IPS DF 4.7 (cell line): ENCODE data around the gene RGS1.

Experiments
- DNase-seq: peaks from one replicate; pipeline ENCODE4 v3.0.0-alpha.2; 2013; ENCODE audit warnings: low spot score; ENCODE audit errors: extremely low read depth

RGS1 gene

GRCh38 chr1:192553741-192554140, 21.8 kb upstream of the RGS1 start:
- no peak for DNase-seq

GRCh38 chr1:192554904-192555303, 20.7 kb upstream of the RGS1 start:
- DNase-seq: no peak

DNA sequence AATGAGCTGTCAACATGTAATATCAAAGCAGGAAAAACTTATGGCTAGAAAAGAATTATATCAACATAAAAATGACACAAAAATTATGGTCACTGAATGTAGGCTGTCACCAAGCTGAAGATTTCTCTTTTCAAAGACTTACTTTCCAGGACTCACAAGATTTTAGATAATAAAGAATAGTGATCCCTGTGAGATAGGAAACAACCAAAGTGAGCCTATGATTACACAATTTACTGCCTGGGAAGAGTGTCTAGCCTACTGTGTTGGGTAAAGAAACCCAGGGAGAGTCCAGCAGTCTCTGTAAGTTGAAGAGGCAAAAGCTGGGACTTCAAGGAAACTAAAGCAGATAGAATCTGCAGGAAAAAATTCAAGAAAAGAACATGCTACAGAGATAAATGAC, 20.2 kb upstream of the RGS1 start:
- DNase-seq: no peak

GRCh38 chr1:192557841-192558595, 17.6 kb upstream of the RGS1 start:
- DNase-seq: no peak

DNA sequence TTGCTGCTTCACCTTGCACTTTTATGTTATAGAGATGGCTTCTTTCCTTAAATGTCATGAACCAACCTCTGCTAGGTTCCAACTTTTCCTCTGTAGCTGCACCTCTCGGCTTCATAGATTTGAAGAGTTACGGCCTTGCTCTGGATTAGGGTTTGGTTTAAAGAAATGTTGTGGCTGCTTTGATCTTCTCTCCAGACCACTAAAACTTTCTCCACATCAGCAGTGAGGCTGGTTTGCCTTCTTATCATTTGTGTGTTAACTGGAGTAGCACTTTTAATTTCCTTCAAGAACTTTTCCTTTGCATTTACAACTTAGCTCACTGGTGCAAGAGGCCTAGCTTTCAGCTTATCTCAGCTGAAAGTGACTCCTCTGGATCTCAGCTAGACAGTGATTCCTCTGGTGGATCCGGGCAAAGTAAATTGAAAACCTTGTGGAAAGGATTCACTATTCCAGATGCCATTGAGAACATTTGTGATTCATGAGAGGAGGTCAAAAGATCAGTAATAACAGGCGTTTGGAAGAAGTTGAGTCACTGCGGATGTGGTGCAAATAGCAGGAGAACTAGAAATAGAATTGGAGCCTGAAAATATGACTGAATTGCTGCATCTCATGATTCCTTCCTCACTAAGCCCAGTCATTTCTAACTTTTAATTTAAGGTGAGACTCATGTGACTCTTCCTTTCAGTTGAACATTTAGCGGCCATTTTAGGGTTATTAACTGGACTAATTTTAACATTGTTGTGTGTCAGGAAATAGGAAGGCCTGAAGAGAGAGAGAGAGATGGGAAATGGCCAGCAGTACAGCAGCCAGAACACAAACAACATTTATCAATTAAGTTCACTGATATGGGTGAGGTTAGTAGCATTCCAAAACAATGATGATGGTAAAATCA, 16.2 kb upstream of the RGS1 start:
- DNase-seq: no peak

- no peak for DNase-seq
Observed at GRCh38 chr1:192561301-192561700, 14.3 kb upstream of the RGS1 start.

- DNase-seq: no peak
Observed at GRCh38 chr1:192563129-192563528, 12.4 kb upstream of the RGS1 start.

- no peak for DNase-seq
Observed at GRCh38 chr1:192564099-192564498, 11.5 kb upstream of the RGS1 start.

GRCh38 chr1:192565946-192566345, 9.6 kb upstream of the RGS1 start:
- no peak for DNase-seq

- no peak for DNase-seq
Observed at GRCh38 chr1:192566657-192567056, 8.9 kb upstream of the RGS1 start.

- DNase-seq: no peak
Observed at GRCh38 chr1:192568063-192568462, 7.5 kb upstream of the RGS1 start.

DNA sequence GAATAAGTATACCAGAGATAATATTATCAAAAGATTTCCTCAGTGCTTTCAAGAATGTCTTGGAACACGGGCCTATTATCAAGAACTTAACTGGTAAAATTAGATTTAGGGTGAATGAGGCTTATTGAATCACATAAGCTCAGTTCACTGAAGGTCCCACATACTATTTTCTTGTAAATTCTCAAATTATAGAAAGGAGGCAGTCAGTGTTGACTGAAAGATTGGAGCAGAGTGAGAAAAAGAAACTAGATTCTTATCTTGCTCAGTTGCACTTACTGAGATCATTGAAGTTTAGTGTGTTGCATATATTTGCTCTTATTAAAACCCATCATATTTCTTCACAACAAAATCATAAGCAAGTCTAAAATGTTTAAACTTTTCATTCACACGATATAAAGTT, 3.9 kb upstream of the RGS1 start:
- no peak for DNase-seq

DNA sequence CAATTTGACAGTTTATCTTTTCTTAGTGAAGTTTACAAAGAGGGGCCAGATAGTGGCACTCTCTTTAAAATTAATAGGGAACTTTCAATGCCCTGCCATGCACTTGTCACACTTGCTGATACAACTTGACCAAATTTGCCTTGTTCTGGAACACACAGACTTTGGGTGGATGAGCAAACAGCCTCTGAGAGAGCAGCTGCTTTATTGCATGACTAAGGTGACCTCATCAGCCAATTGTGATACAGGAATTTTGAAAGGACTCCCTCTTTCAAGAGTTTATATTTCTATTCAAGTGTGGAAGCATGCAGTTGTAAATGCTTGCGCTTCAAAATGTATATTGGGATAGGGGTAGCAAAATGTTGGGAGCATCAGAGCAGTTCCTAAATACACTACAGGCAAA, 2.1 kb upstream of the RGS1 start:
- no peak for DNase-seq

DNA sequence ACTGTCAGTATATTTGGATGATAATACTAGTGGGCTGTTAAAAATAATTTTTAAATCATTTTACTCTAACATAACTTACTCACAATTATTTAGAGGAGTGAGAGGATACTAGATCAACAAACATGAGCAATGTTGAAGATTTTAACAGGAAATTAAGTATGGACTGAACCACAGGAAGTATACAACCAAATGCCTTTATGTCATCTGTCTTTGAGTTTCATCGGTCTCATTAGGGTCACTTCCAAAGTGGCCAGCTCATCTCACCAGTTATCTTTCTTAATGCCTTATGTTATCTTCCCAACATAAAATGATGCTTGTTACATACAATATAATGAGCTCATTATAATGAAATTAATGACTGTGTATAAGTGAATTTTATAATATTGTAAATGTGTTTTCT, 1.5 kb upstream of the RGS1 start:
- DNase-seq: no peak

GRCh38 chr1:192576190-192577144, 894 bp downstream of the RGS1 start:
- DNase-seq: no peak

DNA sequence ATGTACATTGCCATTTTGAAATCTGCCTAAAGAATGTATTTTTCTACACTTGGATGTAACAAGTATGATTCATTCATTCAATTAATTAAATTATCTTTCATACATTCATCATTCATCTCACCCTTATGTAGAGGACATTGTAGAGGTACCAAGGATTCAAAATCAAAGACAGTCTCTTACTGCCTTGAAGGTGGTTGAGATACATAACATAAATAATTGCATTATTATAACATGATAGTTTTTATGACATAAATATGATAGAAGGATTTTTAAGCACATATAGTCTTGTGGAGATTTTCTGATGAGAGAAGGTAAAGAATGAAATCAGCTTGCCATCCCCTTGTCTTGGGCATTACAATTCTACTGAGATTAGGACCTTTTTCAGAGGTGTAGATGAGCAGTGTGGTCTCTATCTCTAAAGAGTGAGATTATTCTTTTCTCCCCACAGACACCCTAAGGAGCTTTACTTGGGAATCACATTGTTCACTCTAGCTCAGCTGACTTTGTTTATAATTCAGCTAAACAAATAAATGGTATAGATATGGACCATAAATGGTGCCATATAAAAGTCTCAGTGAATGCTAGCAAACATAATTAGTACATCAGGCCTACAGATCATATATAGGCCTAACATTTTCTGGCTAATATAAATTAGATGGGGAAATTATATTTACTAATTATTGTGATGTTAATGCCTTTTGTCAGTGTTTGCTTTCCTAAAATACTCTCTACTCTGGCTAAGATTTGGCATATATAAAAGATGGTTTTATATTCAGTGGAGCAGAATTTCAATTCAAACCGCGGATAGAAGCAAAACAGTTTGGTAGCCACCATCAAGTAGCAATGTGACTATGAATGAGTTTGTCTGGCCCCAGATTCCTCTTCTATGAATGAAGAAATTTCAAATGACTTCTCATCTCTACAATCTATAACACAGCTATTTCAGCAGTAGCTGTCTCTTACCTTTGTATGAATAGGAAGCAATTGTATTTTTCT, 1.9 kb downstream of the RGS1 start:
- DNase-seq: no peak

DNA sequence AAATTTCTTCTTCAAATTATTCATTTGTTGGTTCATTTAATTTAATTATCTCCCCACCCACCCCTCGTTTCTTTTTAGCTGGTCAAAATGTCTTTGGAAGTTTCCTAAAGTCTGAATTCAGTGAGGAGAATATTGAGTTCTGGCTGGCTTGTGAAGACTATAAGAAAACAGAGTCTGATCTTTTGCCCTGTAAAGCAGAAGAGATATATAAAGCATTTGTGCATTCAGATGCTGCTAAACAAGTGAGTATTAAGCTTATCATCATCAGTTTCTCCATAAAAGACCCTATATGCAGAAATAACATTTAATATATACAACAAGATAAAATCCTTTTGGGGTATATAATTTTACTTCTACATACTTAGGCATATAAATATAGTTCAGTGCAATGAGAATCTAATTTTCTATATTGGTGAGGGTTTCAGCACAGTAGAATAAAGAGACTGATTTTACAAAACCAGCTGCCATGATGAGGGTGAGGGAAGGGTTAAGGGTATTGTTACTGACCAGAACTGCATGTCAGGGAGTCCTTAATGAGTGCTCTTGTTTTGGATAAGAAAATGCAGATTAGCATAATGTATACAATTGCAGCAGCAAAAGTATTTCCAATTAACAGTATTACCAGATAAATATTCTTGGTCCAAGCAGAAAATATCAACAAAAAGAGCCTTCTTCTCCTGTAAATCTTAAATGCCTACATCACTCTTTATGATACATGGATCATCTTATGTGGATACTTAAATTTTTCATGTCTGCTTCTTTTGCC, 2.8 kb downstream of the RGS1 start:
- DNase-seq: no peak

DNA sequence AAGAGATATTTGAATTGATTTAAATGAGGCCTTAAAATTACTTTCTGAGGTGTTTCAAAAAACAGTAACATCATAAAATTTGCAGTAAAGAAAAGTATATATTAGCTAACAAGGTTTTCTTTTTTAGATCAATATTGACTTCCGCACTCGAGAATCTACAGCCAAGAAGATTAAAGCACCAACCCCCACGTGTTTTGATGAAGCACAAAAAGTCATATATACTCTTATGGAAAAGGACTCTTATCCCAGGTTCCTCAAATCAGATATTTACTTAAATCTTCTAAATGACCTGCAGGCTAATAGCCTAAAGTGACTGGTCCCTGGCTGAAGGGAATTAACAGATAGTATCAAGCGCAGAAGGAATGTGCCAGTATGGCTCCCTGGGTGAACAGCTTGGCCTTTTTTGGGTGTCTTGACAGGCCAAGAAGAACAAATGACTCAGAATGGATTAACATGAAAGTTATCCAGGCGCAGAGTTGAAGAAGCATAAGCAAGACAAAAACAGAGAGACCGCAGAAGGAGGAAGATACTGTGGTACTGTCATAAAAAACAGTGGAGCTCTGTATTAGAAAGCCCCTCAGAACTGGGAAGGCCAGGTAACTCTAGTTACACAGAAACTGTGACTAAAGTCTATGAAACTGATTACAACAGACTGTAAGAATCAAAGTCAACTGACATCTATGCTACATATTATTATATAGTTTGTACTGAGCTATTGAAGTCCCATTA, 3.6 kb downstream of the RGS1 start:
- DNase-seq: no peak
